GM12875 (cell line): ENCODE measurements around the gene POU2AF1.
"Not testable (repeated sequence)": the region's sequence is repeated elsewhere in the genome, so short reads cannot be mapped to it uniquely, and the experiment has no call there.

Experiments
- H3K4me3 ChIP-seq: one replicate; pipeline ENCODE4 v1.5.1; 2011; ENCODE audit warnings: low read depth, low read length, control low read depth
- TF ChIP-seq, protein P1 (sequence below): IDR thresholded peaks from 2 replicates; pipeline ENCODE4 v1.5.1; 2011; ENCODE audit warnings: low read depth, mild to moderate bottlenecking, control low read depth, inconsistent platforms, low read length, moderate library complexity, borderline replicate concordance; ENCODE audit not compliant: insufficient read depth

POU2AF1 gene

GRCh38 chr11:111327908-111328624 lies 51.0 kb downstream of the POU2AF1 start:
- no peak overlapping the region for H3K4me3 ChIP-seq
- TF ChIP-seq, protein P1, sequence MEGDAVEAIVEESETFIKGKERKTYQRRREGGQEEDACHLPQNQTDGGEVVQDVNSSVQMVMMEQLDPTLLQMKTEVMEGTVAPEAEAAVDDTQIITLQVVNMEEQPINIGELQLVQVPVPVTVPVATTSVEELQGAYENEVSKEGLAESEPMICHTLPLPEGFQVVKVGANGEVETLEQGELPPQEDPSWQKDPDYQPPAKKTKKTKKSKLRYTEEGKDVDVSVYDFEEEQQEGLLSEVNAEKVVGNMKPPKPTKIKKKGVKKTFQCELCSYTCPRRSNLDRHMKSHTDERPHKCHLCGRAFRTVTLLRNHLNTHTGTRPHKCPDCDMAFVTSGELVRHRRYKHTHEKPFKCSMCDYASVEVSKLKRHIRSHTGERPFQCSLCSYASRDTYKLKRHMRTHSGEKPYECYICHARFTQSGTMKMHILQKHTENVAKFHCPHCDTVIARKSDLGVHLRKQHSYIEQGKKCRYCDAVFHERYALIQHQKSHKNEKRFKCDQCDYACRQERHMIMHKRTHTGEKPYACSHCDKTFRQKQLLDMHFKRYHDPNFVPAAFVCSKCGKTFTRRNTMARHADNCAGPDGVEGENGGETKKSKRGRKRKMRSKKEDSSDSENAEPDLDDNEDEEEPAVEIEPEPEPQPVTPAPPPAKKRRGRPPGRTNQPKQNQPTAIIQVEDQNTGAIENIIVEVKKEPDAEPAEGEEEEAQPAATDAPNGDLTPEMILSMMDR = no peak

GRCh38 chr11:111326824-111327223 lies 52.3 kb downstream of the POU2AF1 start:
- TF ChIP-seq, protein P1 = no peak
- H3K4me3 ChIP-seq = no peak overlapping the region

DNA sequence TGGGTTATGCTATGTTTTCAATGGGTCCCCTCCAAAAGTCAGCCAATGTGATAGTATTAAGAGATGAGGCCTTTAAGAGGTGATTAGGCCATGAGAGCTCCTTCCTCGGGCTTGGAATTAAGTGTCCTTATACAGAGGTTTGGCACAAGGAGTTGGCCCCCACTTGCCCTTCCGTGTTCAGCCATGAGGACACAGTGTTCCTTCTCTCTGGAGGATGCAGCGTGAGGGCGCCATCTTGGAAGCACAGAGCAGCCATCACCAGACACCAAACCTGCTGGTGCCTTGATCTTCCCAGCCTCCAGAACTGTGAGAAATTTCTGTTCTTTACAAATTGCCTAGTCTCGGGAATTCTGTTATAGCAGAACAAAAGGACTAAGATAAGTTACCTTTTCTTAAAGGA lies 53.8 kb downstream of the POU2AF1 start:
- TF ChIP-seq, protein P1 = no peak
- no peak overlapping the region for H3K4me3 ChIP-seq

- no peak overlapping the region for H3K4me3 ChIP-seq
- TF ChIP-seq, protein P1 = no peak
Observed at GRCh38 chr11:111324277-111324720, 54.8 kb downstream of the POU2AF1 start.

DNA sequence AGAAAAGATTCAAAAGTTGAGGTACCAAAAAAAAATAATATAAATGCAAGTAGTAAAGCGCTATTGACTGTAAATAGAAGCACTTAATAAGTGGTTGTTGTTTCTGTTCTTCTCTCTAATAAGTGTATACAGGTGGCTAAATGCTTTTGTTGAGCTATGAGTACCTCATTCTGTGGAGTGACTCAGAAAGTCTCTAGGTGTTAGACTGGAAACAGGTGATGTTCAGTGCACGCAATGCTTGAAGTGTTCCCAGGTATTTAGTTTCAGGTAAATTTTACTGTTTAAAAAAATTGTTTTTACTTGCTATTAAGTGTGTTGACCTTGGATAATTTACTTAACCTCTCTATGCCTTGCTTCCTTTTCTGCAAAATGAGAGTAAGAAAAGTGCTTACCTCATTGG lies 56.5 kb downstream of the POU2AF1 start:
- TF ChIP-seq, protein P1 = no peak
- H3K4me3 ChIP-seq = no peak overlapping the region

GRCh38 chr11:111320728-111321568 lies 58.1 kb downstream of the POU2AF1 start:
- TF ChIP-seq, protein P1 = no peak
- no peak overlapping the region for H3K4me3 ChIP-seq

- H3K4me3 ChIP-seq = not testable (repeated sequence)
Observed at GRCh38 chr11:111320199-111320598, 58.9 kb downstream of the POU2AF1 start.
